Measurements from ENCODE around the gene ASCL2.

ASCL2 gene

DNA sequence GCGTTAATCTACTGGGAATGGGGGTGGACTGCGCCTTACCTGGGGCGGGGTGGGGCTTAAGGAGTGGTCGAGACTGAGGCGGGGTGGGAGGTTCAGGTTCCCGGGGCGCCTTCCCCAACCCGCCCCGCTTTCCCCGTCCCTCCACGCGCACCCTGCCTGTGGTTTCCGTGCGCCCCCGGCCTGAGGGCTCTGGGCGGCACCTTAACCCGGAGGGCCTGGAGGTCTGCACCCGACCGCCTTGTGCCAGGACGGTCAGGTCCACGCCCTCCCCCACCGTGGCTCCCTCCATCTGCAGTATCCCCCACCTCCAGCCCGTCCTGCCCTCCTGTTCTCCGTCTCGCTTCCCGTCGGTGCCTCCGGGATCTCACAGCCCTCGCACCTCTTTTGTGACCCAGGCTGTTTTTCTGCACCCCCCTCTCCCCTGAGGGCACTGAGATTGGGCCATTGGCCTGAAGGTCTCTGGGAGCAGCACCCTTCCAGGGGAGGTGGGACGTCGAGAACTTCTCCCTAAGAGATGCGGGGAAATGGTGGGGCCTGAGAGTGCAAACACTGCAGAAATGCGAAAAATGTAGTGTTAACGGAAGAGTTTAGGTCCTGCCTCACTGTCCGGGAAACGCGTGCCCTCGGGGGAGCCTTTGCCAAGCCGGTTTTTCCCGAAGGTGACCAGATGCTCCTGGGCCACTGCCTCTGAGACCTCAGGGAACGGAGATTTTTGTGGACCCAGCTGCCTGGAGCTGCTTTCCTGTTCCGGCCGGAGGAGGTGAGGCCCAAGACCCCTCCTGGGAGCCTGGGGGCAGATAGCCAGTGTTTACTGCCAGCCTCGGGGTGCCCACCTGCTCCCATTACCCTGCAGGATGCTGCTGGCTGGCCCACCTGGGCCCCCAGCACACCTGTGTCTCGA is 1.2 kb upstream of the ASCL2 start:
- no peak for DNase-seq

DNA sequence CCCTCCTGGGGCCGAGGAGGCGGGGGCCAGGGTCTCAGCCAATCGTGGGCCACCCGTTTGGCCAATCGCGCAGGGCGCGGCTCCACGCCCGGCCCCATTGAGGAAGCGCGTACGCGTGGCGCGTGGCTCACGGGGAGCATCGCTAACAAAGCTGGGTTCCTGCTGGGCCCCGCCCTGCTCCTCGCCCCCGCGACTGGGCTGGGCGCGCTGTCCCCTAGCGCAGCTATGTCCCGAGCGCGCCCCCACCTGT is 614 bp upstream of the ASCL2 start:
- no peak for DNase-seq

DNA sequence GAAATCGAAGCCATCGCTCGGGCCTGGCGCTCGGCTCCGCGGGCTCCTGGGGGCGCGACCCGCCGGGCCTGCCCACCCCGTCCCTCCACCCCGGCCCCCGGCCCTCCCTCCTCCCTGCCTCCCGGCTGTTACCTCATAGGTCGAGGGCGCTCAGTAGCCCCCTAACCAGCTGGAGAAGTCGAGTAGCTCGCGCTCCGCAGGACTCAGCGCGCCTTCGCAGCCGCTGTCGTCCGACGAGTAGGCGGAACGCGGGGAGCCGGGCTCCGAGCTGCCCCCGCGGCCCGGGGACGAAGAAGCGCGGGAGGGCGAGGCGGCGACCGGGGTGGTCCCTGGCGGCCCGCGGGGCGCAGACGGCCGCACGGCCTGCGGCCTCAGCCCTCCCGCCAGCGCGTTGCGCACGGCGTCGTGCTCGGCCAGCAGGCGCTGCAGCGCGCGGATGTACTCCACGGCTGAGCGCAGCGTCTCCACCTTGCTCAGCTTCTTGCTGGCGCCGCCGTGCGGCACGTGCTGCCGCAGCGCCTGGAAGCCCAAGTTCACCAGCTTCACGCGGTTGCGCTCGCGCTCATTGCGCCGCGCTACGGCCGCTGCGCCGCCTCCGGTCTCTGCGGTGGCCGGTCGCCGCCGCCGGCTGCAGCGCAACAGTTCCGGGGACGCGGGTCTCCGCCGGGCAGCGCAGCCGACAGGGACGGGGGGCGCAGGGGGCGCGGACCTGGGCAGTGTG is 627 bp downstream of the ASCL2 start:
- DNase-seq, result no peak

DNA sequence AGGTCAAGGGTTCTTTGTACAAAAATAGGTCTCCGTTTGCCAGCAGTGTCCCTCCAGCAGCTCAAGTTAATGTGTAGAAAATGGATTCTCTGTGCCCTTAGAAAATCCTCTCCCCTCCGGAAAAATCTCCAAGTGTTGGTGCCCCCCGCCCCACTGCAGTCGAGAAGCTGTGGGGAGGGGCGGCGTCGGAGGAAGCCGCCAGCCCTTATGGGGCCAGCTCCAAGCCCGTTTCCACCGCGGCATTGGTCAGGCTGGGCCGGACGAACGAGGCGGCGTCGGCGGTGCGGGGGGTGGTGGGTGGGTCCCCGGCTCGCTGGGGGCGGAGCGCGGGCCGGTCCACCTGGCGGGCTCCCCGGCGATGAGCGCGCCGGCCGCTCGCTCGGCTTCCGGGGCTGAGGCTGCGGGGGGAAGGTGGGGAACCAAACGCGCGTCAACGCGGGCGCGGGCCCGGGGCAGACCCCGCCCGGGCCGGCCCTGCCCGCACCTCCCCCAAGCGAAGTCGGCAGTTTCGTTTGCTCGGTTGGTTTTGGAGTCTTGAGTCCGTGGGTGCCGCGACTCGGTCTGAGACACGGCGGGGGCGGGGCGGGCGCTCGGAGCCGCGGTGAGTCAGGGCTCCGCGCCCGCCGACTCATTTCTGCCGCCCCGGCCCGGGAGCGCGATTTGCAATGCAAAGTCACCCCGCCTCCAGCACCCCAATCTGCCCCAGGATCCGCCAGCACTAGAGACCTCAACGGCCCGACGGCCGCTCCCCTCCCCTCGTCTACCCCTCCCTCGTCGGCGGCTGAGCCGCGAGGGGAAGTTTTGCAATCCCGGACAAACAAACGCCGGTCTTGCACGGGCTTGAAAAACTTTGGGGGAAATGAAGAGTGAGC is 1.4 kb downstream of the ASCL2 start:
- DNase-seq, result no peak

DNA sequence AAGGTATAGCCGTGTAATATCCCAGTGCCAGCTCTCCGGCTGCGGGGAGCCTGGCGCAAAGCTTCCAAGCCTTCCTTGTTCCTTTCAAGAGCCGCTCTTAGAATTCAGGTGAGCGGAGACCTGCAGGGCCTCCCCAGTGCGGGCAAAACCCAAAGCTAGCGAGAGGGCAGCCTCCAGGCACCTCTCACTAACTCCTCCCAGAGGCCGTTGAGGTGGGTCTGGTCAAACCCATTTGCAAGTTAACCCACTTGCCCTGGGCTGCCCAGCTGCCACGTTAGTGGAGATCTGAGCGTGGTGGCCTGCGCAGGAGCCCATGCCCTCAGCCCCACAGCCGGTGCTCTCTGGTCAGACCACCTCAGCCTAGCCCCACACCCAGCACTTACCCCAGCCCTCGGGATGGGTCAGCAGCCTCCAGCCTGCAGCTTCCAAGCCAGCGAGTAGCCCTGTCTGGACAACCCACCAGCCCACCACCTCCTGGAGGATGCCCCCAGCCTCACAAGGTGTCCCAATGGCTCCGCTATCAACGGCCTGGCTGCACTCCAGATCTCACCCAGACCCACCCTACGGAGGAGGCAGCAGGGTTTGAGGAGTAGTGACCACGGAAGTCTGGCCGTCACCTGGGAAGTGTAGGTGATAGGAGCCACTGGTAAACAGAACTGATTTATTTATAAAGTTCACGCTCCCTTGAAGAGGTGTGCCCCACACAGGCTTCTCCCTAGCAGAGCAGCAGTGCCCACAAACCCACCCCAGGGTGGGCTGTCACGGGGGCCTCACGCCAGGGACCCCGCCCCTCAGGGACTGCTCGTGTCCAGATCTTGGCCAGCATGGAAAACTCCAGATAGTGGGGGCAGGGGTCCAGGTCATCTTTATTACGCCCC is 2.3 kb downstream of the ASCL2 start:
- DNase-seq, result no peak

DNA sequence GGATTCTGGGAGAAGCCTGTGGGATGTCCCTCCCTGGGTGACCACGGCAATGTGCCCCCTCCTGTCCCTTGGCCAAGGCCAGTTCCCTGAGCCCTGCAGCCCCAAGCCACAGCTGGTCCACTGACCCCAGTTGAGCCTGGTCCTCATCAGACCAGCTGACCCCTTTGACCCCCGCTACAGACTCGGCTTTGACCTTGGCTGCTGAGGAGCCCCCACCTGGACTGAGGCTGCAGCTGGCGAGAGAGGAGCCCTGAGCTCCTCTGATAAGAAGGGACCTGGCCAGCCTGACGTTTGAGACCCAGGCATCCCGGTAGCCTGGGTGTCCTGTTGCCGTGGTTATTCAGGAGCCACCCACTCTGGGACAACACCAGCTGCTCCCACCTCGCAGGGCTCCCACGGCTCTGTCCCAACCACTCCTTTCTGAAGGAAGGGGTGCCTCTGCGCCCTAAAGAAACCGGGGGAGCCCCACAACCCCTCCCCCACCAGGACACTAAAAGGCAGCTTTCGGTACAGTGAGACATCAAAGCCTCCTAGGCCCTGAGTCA is 3.0 kb downstream of the ASCL2 start:
- DNase-seq, result no peak

DNA sequence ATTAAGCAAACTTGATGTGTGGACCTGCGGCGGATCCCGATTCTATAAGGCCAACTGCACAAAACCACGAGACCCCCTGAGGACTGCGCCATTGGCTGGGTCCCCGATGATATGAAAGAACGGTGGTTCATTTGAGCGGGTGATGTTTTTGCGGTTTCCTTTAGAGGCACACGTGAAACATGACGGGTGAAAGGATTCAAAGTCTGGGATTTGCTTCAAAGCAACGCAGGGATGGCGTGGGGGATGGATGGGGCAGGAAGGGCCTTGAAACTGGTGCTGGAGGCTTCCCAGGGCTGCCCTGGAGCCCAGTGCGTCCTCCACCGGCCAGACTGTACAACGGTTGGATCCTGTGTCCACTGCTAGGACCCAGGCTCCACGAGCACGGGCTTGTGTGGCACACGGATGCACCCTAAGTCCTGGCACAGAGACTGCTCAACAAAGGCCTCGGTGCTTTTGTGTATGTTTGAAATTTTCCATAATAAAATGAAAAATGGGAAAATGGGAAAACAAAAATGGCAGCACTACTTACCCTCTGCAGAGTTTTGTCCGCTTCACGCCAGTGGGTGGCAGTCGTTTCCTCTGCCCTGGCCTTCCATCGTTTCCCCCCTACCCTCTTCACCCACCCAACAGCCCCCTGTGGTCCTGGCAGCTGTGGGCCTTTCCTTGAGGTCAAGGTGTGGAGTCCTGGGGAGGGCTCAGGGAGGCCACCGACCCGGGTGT is 3.6 kb downstream of the ASCL2 start:
- no peak for DNase-seq

DNA sequence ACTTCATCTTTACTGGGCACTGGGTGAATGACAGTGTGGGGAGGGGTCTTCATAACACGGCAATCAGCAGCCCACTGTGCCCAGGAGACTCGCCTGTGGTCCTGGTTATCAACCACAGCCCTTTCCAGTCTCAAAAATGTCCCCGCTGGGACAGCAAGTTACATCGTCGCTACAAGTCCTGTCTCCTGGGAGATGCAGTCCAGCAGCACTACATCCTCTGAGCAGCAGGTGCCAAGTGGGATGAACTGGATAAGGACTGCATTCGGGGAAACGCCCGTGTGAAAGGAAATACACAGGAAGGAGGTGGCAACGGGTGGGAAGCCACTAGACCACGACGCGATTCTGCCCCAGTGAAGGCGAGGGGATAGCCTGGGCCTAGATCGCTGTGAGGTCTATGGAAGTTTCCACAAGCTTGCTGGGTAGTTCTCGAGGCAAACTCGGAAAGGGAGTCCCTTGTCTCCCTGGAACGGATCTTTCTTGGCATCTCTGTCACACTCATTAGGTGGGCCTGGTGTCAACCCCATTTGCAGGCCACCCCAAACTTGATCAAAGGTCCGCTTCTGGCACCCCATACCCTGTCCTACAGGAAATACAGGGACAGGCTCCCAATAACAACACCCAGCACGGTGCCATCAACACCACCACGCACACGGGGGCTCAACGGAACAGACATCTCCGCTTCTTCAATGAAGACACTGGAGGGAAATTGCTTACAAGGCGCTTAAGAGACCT is 4.4 kb downstream of the ASCL2 start:
- no peak for DNase-seq

DNA sequence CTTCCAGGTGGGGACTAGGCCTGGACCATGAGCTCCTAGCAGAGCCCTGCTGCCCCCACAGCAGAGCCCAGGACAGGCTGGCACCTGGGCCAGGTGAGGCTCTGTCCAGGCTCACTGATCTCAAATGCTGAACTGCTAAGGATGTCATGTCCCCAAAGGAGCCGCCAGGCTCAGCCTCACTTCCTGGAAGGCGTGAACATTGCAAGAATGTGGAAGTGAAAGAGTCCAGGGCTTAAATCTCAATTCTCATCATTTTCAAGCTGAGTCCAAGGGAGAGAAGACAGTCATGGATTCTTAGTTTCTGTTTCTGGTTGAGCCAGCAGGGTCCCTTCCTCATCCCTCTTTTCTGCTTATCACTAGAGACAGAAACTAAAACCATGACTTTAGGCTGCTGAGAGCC is 5.0 kb downstream of the ASCL2 start:
- no peak for DNase-seq

DNA sequence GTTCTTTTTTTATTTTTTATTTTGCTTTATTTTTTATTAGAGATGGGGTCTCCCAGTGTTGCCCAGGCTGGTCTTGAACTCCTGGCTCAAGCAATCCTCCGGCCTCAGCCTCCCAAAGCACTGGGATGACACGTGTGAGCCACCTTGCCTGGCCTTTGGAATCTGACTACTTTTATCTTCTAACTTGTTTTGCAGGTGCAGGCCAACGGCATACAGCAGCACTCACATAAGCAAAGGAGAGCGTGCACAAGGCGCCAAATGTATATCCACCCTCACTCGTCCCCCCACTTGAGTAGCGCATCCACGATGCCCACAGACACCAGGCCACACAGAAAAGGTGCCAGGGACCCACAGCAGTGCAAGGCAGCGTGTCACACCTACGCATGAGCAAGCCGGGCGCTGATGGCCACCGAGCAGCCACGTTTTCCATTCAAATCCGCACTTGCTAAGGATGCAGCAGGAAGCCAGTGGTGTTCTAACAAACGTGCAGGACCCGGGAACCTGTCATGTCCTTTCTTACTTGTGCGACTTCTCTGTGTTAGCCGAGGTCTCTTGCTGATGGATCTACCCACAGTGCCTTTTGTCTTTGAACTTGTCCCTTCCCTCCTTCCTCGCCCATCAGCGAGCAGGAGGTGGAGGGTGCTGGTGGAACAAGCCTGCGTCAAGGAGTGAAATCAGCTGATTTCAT is 5.9 kb downstream of the ASCL2 start:
- DNase-seq, result no peak

DNA sequence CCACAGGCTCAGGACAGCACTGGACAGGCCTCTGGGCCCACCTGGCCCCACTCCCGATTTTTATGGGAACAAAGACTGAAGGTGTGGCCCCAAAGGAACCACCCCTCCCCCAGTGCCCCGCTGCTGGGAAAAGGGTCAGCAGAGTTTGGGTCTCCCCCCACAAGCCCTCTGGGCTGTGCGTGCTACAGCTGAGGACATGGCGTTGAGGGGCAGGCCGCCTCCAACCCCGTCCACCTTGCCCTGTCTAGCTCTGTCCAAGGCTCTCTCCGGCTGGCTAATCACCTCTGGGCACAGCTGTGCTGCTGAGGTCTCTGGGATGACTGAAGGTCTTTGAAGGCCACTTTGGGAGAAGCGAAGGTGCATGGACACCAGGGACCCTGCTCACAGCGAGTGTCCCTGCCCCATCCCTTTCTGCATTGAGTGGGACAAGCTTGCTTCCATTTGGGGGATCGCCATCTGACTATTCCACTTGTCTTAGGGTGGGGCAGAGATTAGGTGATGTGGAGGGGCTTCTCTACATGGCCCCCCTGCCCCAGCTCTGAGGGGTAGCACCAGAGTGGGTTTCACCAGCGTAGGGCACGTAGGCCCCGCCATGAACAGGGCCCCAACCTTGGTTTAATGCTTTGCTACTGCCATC is 6.5 kb downstream of the ASCL2 start:
- no peak for DNase-seq

DNA sequence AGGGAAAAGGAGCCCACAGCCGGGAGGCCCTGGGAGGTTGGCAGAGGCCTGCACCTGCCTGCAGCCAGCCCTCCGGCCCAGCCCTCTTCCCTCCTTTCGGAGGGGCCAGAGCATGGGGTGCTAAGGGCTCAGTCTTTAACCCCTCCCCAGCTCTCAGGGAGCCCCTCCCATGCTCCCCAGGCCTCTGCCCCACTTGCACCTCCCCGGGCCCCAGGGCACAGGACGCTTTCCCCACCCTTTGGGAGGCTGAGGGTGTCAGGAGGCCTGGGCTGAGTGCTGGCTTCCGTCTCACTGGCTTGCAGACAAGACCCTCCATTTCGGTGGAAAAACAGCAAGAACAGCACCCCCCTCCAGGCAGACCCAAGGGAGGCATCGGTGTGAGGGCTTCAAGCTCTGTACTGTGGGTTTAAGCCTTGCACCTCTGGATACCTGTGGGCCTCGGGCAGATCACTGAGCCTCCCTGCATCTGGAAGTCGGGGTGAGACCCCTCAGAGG is 7.3 kb downstream of the ASCL2 start:
- no peak for DNase-seq

DNA sequence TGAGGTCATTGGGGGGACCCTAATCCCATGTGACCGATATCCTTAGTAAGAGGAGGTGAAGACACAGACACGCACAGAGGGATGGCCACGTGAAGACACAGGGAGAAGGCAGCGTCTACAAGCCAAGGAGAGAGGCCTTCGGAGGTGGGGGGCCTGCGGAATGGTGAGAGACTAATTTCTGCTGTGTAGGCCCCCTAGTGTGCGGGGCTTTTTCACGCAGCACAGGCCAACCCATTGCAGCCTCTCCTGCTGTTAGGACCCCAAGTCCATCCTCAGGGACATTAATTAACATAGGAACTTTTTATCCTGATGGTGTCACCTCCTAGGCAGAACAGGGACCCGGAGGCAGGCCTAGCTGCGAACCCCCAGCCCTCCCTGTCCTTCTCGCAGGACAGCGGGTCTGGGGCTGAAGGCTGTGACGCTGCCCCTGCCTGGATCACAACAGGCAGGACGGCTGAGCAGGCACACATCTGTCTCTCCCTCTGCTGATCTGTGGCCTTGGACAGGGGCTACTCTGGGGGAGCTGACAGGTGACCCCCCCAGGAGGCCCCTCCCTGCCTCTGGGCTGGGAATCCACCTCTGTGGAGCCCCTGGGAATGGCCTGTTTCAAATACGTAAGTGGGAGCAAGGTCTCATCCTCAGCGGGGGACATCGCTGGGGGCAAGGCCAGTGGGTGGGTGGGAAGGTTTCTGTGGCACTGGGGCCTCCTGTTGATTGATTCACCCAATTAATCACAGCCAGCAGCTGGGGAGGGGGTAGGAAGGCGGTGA is 7.9 kb downstream of the ASCL2 start:
- no peak for DNase-seq

DNA sequence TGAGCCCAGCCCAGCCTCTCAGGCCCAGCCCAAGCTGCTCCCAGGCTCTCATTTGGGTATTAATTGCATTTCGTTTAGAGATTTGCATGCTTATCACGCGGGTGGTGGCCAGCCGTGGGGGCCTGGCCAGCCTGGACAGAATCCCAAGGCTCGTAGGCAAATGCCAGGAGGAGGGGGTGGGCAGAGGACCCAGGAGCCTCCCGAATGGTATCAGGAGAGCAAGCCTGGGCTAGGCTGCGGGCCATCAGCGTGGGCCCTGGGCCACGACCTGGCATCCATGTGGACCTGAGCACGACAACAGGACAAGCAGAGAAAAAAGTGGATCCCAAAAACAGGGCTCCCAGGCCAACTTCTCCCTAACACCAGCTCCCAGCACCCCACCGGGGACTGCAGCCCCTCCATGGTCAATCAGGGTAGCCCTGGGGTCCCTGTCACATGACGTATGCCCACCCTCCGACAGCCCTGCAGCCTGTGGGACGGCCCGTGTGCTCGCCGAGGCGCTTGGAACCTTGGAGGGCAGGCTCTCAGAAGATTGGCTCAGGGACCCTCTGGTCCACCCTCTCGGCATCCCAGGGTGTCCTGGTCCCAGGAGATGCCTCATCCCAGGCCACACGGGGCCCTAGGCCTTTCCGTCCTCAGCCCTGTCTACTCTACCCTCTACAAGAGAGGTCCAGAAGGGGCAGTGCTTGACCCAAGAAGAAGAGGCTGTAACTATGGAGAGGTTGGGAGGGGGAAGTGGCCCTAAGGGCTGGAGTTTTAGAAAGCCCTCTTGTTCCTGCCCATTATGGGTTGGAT is 8.8 kb downstream of the ASCL2 start:
- no peak for DNase-seq

DNA sequence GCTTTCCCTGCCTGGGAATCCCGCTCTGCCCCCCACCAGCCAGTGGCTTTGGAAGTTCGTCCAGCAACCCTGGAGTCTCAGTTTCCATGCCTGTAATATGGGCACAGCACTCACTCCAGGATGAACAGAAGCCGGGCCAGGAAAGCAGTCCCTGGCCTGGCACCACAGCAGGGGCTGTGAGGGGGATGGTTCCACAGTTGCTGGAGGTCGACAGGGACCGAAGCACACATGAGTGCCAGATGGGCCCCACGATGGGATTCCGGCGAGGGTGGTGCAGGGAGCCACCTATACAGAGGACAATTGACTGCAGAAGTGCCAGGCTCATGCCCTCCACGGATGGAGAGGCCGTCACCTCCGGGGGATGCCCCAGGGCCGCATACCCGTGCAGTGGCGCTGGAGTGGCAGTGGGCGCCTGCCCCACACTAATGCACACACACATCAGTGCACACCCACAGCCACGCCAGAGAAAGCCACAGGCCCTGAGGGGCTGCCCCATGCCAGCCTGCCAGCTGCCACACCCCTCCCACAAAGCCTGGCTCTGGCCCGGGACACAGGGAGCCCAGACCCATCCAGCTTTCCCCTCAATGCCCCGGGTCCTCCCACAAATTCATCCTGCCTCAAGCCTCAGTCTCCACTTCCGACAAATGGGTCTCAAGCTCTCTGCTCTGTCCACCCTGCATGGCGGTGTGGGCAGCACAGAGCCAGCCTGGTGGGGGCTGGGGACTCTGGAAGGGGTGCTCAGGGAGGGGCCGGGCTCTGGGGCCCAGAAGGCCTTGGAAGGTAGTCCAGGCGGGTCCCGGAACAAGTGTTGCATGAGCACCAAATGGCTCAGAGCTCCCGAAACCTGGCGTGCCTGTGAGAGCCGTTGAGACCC is 9.7 kb downstream of the ASCL2 start:
- no peak for DNase-seq

DNA sequence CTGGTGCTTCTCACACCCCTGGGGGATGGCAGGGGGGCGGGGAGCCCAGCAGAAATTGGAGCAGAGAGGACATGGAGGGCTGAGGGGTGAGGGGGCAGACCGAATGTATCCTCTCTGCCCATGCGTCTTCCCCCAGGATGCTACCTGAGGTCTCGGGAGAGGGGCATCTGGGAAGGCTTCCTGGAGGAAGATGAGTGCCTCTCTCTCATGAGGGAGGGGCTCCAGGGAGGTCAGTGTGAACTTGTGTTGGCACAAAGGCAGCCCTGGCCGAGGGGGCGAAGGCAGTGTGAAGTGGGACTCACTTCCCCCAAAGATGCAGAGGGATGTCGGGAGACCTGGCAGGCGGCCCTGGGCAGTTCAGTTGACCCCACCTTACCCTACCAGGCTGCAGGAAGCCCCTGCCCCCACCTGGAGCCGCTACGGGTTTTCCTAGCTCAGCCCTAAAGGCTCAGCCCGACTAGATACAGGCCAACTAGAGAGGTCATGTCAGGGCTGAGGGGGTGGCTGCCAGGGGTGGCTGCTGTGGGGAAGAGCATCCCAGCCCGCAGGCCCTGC is 10.4 kb downstream of the ASCL2 start:
- no peak for DNase-seq

DNA sequence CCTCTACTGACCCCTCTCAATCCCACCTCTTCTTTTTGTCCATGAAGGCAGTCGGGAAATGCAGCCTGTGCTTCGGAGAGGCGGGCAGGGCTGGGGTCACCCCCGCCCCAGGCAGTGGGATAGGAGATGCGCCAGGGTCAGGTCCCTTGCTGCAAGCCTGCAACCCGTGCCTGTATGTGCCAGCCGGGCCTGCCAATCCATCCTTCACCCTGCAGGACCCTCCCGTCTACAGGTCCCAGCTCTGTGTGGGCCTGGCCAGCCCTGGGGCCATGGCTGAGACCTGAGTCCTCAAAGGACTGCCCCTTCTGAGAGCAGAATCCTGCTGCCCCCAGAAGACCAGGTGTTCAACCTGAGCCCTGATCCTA is 10.9 kb downstream of the ASCL2 start:
- no peak for DNase-seq

Measured in cortex of kidney (tissue), 1 donor.